GM21515 (cell line): ENCODE data around the gene CYB5B.

ENCODE experiments used
- ATAC-seq: cut with Tn5 transposase; IDR thresholded peaks from one replicate; pipeline ENCODE4 v1.9.1; 2021; ENCODE audit not compliant: unreplicated experiment

Gene CYB5B

DNA sequence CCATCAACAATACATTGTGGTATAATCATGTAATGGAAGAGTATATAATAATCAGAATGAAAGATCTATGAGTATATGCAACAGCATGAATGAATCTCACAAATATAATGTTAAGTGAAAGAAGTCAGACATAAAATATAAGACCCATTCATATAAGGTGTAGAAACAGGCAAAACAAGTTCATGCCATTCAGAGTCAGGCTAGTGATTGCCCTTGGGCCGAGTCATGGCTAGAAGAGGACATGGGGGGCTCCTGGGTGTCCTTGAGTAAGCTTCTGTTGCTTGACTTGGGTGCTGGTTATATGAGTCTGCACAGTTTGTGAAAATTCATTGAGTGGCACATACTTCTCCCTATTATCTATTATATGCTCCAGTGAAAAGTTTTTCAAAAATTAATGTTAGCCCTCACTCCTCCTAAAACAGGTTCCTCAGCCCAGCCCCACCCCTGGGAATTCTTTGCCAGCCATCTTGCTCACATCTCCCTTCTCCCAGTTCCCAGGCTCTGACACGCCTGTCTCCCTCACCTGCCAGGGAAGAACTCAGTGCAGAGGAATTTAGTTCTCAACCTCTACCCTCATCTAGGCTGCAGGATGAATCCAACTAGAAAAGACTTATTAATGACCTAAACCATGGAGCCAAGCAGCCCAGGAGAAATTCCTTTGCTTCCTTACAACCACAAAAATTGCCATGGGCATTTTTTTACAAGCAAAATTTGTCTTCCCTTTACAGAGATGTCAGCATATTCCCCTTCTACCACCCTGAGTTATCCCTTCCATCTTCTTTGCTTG lies 89.0 kb downstream of the CYB5B start:
- ATAC-seq: no peak

DNA sequence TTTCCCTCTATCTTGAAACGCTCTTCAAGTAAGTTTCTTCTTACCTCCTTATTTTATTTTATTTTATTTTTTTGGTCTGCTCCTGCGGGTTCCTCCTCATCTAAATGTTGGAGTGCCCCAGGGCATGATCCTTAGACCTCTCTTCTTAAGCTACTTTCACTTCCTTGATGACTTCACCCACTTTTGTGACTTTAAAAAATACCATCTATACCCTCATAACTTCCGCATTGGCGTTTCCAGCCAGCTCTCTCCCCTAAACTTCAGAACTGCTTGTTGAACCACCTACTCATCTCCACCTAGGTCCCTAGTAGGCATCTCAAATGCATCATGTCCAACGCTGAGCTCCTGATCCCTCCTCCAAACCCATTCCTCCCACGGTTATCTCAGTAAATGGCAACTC lies 89.9 kb downstream of the CYB5B start:
- ATAC-seq: no peak
